Measurements from ENCODE around the gene SLC15A5.

The SLC15A5 gene

DNA sequence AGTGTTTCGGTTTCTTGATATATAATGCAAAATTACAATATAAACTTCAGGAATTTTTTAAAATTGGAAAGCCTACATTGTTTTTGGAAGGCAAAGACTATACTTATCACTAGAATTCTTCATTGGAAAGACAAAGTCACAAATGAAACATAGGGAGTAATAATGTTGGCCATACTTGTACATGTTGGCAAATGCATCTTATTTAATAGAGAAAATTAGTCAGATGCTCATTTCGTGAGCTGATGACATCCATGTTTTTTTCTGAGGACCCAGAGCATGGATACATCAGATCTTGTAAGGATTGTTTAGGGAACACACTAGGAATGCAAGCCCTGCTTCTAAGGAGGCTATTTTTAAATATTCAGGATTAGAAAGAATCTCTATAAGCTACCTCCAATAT is 4.6 kb upstream of the SLC15A5 start:
- no peaks in the 10 kb centered on the region for H4K20me1 ChIP-seq (ENCODE audit: insufficient read depth, low read length)
- H3K4me3 ChIP-seq (ENCODE audit: low read length) = no peak overlapping the region
- no peak overlapping the region for H3K9ac ChIP-seq (ENCODE audit: low read length)
- no peak overlapping the region for H2AFZ ChIP-seq (ENCODE audit: low read depth, low read length)
- no peaks in the 10 kb centered on the region for H3K79me2 ChIP-seq (ENCODE audit: low read length)
- no peaks in the 10 kb centered on the region for H3K27me3 ChIP-seq (ENCODE audit: low read depth, low read length)
- H3K9me3 ChIP-seq (ENCODE audit: insufficient read depth, low read length) = no peaks in the 10 kb centered on the region
- H3K27ac ChIP-seq (ENCODE audit: low read length) = no peak overlapping the region
- H3K4me1 ChIP-seq (ENCODE audit: low read length) = no peaks in the 10 kb centered on the region
- TF ChIP-seq EZH2phosphoT487 (IDR thresholded peaks at IDR 0.05; ENCODE audit: low read depth) (no peak), CTCF (IDR thresholded peaks at IDR 0.05; ENCODE audit: low read depth, low read length) (no peak)
- H3K36me3 ChIP-seq (replicated peaks; ENCODE audit: low read depth, low read length) = no peaks in the 10 kb centered on the region
- no peak overlapping the region for H3K4me2 ChIP-seq (ENCODE audit: low read length)

GRCh38 chr12:16281157-16281556 is 3.7 kb upstream of the SLC15A5 start:
- no peak overlapping the region for H3K27ac ChIP-seq (ENCODE audit: low read length)
- H3K79me2 ChIP-seq (ENCODE audit: low read length) = no peaks in the 10 kb centered on the region
- H3K27me3 ChIP-seq (ENCODE audit: low read depth, low read length) = no peaks in the 10 kb centered on the region
- no peak overlapping the region for H3K4me3 ChIP-seq (ENCODE audit: low read length)
- H3K9ac ChIP-seq (ENCODE audit: low read length) = no peak overlapping the region
- no peaks in the 10 kb centered on the region for H4K20me1 ChIP-seq (ENCODE audit: insufficient read depth, low read length)
- no peaks in the 10 kb centered on the region for H3K36me3 ChIP-seq (replicated peaks; ENCODE audit: low read depth, low read length)
- H3K9me3 ChIP-seq (ENCODE audit: insufficient read depth, low read length) = no peaks in the 10 kb centered on the region
- TF ChIP-seq EZH2phosphoT487 (IDR thresholded peaks at IDR 0.05; ENCODE audit: low read depth) (no peak), CTCF (IDR thresholded peaks at IDR 0.05; ENCODE audit: low read depth, low read length) (no peak)
- no peak overlapping the region for H3K4me2 ChIP-seq (ENCODE audit: low read length)
- no peaks in the 10 kb centered on the region for H3K4me1 ChIP-seq (ENCODE audit: low read length)
- H2AFZ ChIP-seq (ENCODE audit: low read depth, low read length) = no peak overlapping the region

GRCh38 chr12:16272222-16272621 is 5.3 kb downstream of the SLC15A5 start:
- H3K27ac ChIP-seq (ENCODE audit: low read length) = no peak overlapping the region
- TF ChIP-seq EZH2phosphoT487 (IDR thresholded peaks at IDR 0.05; ENCODE audit: low read depth) (no peak), CTCF (IDR thresholded peaks at IDR 0.05; ENCODE audit: low read depth, low read length) (no peak)
- H4K20me1 ChIP-seq (ENCODE audit: insufficient read depth, low read length) = no peaks in the 10 kb centered on the region
- H3K4me1 ChIP-seq (ENCODE audit: low read length) = peaks cover 7% of the 10 kb centered on the region
- no peaks in the 10 kb centered on the region for H3K79me2 ChIP-seq (ENCODE audit: low read length)
- H3K4me2 ChIP-seq (ENCODE audit: low read length) = no peak overlapping the region
- H3K36me3 ChIP-seq (replicated peaks; ENCODE audit: low read depth, low read length) = no peaks in the 10 kb centered on the region
- H3K9me3 ChIP-seq (ENCODE audit: insufficient read depth, low read length) = no peaks in the 10 kb centered on the region
- H3K27me3 ChIP-seq (ENCODE audit: low read depth, low read length) = no peaks in the 10 kb centered on the region
- no peak overlapping the region for H3K9ac ChIP-seq (ENCODE audit: low read length)
- no peak overlapping the region for H3K4me3 ChIP-seq (ENCODE audit: low read length)
- no peak overlapping the region for H2AFZ ChIP-seq (ENCODE audit: low read depth, low read length)

DNA sequence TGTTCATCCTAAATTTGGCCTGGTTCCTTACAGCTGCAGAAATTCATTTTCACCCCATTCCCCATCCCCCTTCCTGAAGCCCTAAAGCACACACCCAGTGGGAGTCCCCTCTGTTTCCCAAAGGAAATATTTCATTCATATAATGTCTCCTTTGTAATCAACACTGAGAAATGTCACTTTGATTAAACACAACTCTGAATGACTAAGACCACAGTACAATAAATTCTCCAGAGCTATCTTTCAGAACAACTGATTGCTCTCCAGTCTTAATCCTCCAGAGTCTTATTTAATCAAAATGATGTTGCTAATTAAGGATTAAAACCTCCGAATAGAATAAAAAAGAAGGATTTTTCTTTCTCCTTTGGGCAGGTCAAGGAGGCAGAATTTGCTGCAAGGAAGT is 6.4 kb downstream of the SLC15A5 start:
- peaks cover 7% of the 10 kb centered on the region for H3K4me1 ChIP-seq (ENCODE audit: low read length)
- no peaks in the 10 kb centered on the region for H3K9me3 ChIP-seq (ENCODE audit: insufficient read depth, low read length)
- TF ChIP-seq CTCF (IDR thresholded peaks at IDR 0.05; ENCODE audit: low read depth, low read length) (no peak), EZH2phosphoT487 (IDR thresholded peaks at IDR 0.05; ENCODE audit: low read depth) (no peak)
- no peaks in the 10 kb centered on the region for H3K79me2 ChIP-seq (ENCODE audit: low read length)
- H2AFZ ChIP-seq (ENCODE audit: low read depth, low read length) = no peak overlapping the region
- no peaks in the 10 kb centered on the region for H3K27me3 ChIP-seq (ENCODE audit: low read depth, low read length)
- no peak overlapping the region for H3K9ac ChIP-seq (ENCODE audit: low read length)
- H3K27ac ChIP-seq (ENCODE audit: low read length) = no peak overlapping the region
- H4K20me1 ChIP-seq (ENCODE audit: insufficient read depth, low read length) = no peaks in the 10 kb centered on the region
- no peak overlapping the region for H3K4me3 ChIP-seq (ENCODE audit: low read length)
- no peak overlapping the region for H3K4me2 ChIP-seq (ENCODE audit: low read length)
- no peaks in the 10 kb centered on the region for H3K36me3 ChIP-seq (replicated peaks; ENCODE audit: low read depth, low read length)
